Smooth muscle cell (in vitro differentiated cells): Measurements from ENCODE around the gene NT5DC1. TPM values are rescaled to one million over a fixed set of nuclear protein-coding genes. Genes with fewer than 3 reads are reported as not detected.

Experiments
- DNase-seq: peaks from one replicate; lab custom pipeline; 2025; ENCODE audit not compliant: unreplicated experiment; lab: John Stamatoyannopoulos, UW
- H2AFZ ChIP-seq: fragments of 200-600 bp; sonication (generic); 2 replicates; pipeline ENCODE4 v1.6.0; 2016; ENCODE audit warnings: antibody characterized with exemption, low read depth, mild to moderate bottlenecking
- H3F3A ChIP-seq: fragments of 200-600 bp; sonication (generic); 2 replicates; pipeline ENCODE4 v1.6.0; 2017; ENCODE audit warnings: antibody characterized with exemption, low read depth
- H3K27ac ChIP-seq: fragments of 200-600 bp; sonication (generic); 2 replicates; pipeline ENCODE4 v1.5.1; 2016; ENCODE audit warnings: low read depth, mild to moderate bottlenecking
- H3K27me3 ChIP-seq: fragments of 200-600 bp; sonication (generic); 2 replicates; pipeline ENCODE4 v1.6.1; 2016; ENCODE audit warnings: low read depth, mild to moderate bottlenecking
- H3K36me3 ChIP-seq: fragments of 200-600 bp; sonication (generic); 2 replicates; pipeline ENCODE4 v1.5.1; 2016; ENCODE audit warnings: low read depth
- H3K4me1 ChIP-seq: fragments of 200-600 bp; sonication (generic); 2 replicates; pipeline ENCODE4 v1.5.1; 2016; ENCODE audit warnings: low read depth
- H3K4me2 ChIP-seq: fragments of 200-600 bp; sonication (generic); 2 replicates; pipeline ENCODE4 v1.6.0; 2016; ENCODE audit warnings: mild to moderate bottlenecking
- H3K4me3 ChIP-seq: fragments of 200-600 bp; sonication (generic); 2 replicates; pipeline ENCODE4 v1.5.1; 2016; ENCODE audit warnings: mild to moderate bottlenecking
- H3K79me2 ChIP-seq: fragments of 200-600 bp; sonication (generic); 2 replicates; pipeline ENCODE4 v1.6.0; 2016; ENCODE audit warnings: low read depth, mild to moderate bottlenecking
- H3K9ac ChIP-seq: fragments of 200-600 bp; sonication (generic); 2 replicates; pipeline ENCODE4 v1.6.0; 2016; ENCODE audit warnings: low read depth
- H3K9me3 ChIP-seq: fragments of 200-600 bp; sonication (generic); replicated peaks from 2 replicates; pipeline ENCODE4 v1.5.1; 2016; ENCODE audit warnings: low read depth
- H4K20me1 ChIP-seq: fragments of 200-600 bp; sonication (generic); 2 replicates; pipeline ENCODE4 v1.6.0; 2016; ENCODE audit warnings: low read depth
- WGBS: methylation state at CpG from one replicate; pipeline ENCODE4 v1.1.7; 2016; ENCODE audit warnings: low lambda C conversion rate; 5-methylcytosine and 5-hydroxymethylcytosine counted together
- polyA plus RNA-seq: library from polyadenylated mRNA; unstranded; fragments of >200 nt; fragmentation: Nextera tagmentation; extraction: Ambion mirVana; gene quantifications from 2 replicates; pipeline ENCODE4 v1.2.1, GENCODE V29; 2016
- total RNA-seq: library from RNA; depleted of rRNA; stranded (reverse); fragments of >200 nt; gene quantifications from 2 replicates; pipeline ENCODE4 v1.2.3, GENCODE V29; 2014
- TF ChIP-seq, protein P1 (sequence below): fragments of 200-600 bp; sonication (generic); IDR thresholded peaks from 2 replicates; pipeline ENCODE4 v1.5.1; 2017; ENCODE audit warnings: borderline replicate concordance, mild to moderate bottlenecking, antibody characterized with exemption; ENCODE audit not compliant: insufficient read depth, poor library complexity, severe bottlenecking

The NT5DC1 gene
- total and polyA plus RNA-seq, 2 experiments from 2014 or later, result 3.7 to 23.9 TPM

DNA sequence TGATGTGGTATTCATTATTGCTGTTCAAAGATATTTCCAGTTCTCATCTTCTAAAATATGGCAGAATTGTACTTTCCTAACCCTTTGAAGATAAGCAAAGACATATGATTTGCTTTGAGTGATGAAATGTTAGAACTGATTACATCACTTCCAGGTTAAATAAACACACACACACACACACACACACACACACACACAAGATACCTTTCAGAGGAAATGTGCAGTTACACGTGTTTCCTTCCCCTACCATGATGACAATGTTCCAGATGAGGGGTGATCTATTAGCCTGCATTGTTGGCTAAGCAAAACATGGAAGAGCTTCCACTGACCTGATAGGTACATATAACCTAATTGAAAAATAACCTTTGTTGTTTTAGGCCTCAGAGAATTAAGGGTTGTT is 28.3 kb upstream of the NT5DC1 start:
- H3K27me3 ChIP-seq, result no peaks in the 10 kb centered on the region
- TF ChIP-seq, protein P1, sequence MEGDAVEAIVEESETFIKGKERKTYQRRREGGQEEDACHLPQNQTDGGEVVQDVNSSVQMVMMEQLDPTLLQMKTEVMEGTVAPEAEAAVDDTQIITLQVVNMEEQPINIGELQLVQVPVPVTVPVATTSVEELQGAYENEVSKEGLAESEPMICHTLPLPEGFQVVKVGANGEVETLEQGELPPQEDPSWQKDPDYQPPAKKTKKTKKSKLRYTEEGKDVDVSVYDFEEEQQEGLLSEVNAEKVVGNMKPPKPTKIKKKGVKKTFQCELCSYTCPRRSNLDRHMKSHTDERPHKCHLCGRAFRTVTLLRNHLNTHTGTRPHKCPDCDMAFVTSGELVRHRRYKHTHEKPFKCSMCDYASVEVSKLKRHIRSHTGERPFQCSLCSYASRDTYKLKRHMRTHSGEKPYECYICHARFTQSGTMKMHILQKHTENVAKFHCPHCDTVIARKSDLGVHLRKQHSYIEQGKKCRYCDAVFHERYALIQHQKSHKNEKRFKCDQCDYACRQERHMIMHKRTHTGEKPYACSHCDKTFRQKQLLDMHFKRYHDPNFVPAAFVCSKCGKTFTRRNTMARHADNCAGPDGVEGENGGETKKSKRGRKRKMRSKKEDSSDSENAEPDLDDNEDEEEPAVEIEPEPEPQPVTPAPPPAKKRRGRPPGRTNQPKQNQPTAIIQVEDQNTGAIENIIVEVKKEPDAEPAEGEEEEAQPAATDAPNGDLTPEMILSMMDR, result no peak
- no peak overlapping the region for H3K27ac ChIP-seq
- H4K20me1 ChIP-seq, result no peaks in the 10 kb centered on the region
- no peak overlapping the region for H3K4me2 ChIP-seq
- no peaks in the 10 kb centered on the region for H3K36me3 ChIP-seq
- H3K9ac ChIP-seq, result no peak overlapping the region
- H3K9me3 ChIP-seq, result no peaks in the 10 kb centered on the region
- H3K4me1 ChIP-seq, result peaks cover 21% of the 10 kb centered on the region
- no peaks in the 10 kb centered on the region for H3K79me2 ChIP-seq
- H3F3A ChIP-seq, result no peaks in the 10 kb centered on the region
- no peak overlapping the region for H2AFZ ChIP-seq
- no peak for DNase-seq
- 78% methylated on average over 1 of the region's 1 CpG for WGBS
- no peak overlapping the region for H3K4me3 ChIP-seq

DNA sequence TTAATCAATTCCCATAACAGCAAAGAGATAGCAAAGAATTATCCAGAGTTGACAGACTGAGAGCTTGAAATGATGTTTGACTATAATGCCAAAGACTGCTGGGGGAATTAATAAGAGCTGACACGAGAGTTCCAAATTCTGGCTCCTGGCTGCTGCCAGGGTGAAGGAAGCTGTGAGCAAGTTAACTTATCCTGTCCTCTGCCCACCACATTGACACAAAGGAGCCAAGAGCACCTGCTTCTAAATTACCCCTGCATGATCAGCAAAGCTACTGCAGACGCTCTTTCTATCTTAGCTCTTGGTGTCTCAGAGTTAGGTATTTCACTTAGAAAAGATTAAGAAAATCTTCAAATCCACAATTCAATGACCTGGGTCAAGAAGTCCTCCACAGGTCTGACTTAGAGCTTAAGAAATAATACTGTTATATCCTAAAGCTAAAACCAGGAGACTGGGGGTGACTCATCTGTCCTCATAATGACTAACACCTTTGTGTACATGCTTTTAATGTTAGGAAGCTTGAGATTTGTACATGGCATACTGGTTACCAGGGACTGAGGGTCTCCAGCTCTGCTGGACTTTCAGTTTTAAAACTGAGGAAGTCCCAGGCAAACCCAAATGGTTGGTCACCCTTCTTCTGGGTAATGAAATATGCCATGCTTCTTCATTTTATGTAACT is 26.8 kb upstream of the NT5DC1 start:
- TF ChIP-seq, protein P1, result no peak
- Histone ChIP-seq H3K79me2 (no peaks in the 10 kb centered on the region), H3K27ac (peak overlapping the region; percentile 68), H3K36me3 (no peaks in the 10 kb centered on the region), H3K9me3 (no peaks in the 10 kb centered on the region), H3K27me3 (no peaks in the 10 kb centered on the region), H3K4me2 (peak overlapping the region; percentile 3), H3K9ac (no peak overlapping the region), H2AFZ (no peak overlapping the region), H3K4me3 (no peak overlapping the region), H4K20me1 (no peaks in the 10 kb centered on the region), H3K4me1 (peaks cover 21% of the 10 kb centered on the region), H3F3A (no peaks in the 10 kb centered on the region)
- WGBS, result 54% methylated on average over 2 of the region's 2 CpGs
- DNase-seq, result no peak

DNA sequence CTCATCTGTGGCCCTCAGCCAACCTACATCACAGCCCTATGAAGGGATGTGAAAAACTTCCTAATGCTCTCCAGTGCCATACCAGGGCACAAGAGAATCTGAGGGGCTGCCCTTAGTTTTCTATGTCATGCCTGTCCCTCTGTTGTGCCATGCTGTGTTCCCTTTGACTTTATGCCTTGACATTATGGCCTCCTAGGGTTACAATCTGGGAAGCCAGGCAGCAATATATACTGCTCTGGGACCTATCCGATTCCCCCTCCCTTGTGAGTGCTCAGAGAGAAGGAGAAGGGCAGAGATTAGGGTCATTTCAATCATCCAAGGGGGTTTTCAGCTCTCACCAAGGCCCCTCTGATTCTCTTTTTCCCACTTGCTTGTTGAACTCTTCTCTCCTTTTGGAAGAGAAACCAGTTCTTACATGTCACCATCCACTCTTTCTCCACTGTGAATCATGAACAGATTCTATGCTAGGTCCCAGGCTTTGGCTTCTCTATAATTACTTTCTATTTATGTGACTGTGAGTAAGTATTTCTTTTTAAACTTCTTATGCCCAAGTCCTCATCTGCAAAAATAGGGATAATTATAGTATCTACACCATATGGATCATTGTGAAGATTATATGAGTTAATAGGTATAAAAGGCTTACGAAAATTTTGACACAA is 25.8 kb upstream of the NT5DC1 start:
- no peaks in the 10 kb centered on the region for H4K20me1 ChIP-seq
- no peaks in the 10 kb centered on the region for H3K27me3 ChIP-seq
- H3K36me3 ChIP-seq, result no peaks in the 10 kb centered on the region
- no peaks in the 10 kb centered on the region for H3F3A ChIP-seq
- no peak overlapping the region for H3K4me2 ChIP-seq
- H3K27ac ChIP-seq, result peak overlapping the region; percentile 68
- 87% methylated on average over 2 of the region's 2 CpGs for WGBS
- no peak for DNase-seq
- no peak overlapping the region for H3K9ac ChIP-seq
- H3K9me3 ChIP-seq, result no peaks in the 10 kb centered on the region
- TF ChIP-seq, protein P1, result no peak
- no peaks in the 10 kb centered on the region for H3K79me2 ChIP-seq
- H3K4me3 ChIP-seq, result no peak overlapping the region
- peaks cover 15% of the 10 kb centered on the region for H3K4me1 ChIP-seq
- no peak overlapping the region for H2AFZ ChIP-seq
